Measurements from ENCODE around the gene SSBP4.

GRCh38 chr19:18389726-18390064 is 29.5 kb upstream of the SSBP4 start:
- TF ChIP-seq CTCF (conservative IDR thresholded peaks at IDR 0.05 in 1 of 2, IDR thresholded peaks at IDR 0.05 in 1 of 2; ENCODE audit: low read depth in 1 of 2, low read length in 2 of 2) = no peak
- no peak for TF ChIP-seq EZH2 (IDR thresholded peaks at IDR 0.05; ENCODE audit: low read length, missing control alignments)
